HepG2 (cell line): Measurements from ENCODE around the gene ARHGAP5. TPM values are rescaled to one million over a fixed set of nuclear protein-coding genes. Genes with fewer than 3 reads are reported as not detected.
A peak's percentile ranks its signal among the peaks of the same experiment; 100 is the strongest.

Experiments used
- CREB1 ChIP-seq, 2 experiments: fragments of 450-650 bp in 1 of 2; IDR thresholded peaks; 2 replicates each; pipeline ENCODE4 v1.6.1; 2016 to 2017; ENCODE audit warnings: control low read depth in 1 of 2, mild to moderate bottlenecking in 1 of 2, missing compliant biosample characterization in 1 of 2, missing genetic modification characterization in 1 of 2
- HMGXB4 ChIP-seq, 2 experiments: sonication (generic) in 1 of 2; formaldehyde crosslinking in 1 of 2; IDR thresholded peaks; 2 replicates each; pipeline versions ENCODE4 v1.4.0 to v1.6.1; 2018 to 2020; ENCODE audit warnings: missing genetic modification reagents in 2 of 2, borderline replicate concordance in 1 of 2, low read depth in 1 of 2, mild to moderate bottlenecking in 1 of 2, missing biosample characterization in 1 of 2
- KAT2B ChIP-seq: fragments of 150-350 bp; IDR thresholded peaks from 2 replicates; pipeline ENCODE4 v1.6.1; 2014; ENCODE audit warnings: low read depth, low read length, borderline replicate concordance
- NR1H2 ChIP-seq: sonication (generic); formaldehyde crosslinking; IDR thresholded peaks from 2 replicates; pipeline ENCODE4 v1.8.1; 2022; ENCODE audit warnings: low read depth, missing genetic modification reagents, borderline replicate concordance
- NR3C1 ChIP-seq: sonication (generic); formaldehyde crosslinking; IDR thresholded peaks from 2 replicates; pipeline ENCODE4 v1.4.0; 2020; ENCODE audit warnings: missing genetic modification reagents
- SNAI1 ChIP-seq: sonication (generic); formaldehyde crosslinking; IDR thresholded peaks from 2 replicates; pipeline ENCODE4 v1.5.0; 2020; ENCODE audit warnings: mild to moderate bottlenecking, missing genetic modification reagents, borderline replicate concordance
- ZBTB42 ChIP-seq: sonication (generic); formaldehyde crosslinking; IDR thresholded peaks from 2 replicates; pipeline ENCODE4 v1.5.0; 2020; ENCODE audit warnings: mild to moderate bottlenecking, missing genetic modification reagents
- ZC3H13 ChIP-seq: sonication (generic); formaldehyde crosslinking; IDR thresholded peaks from 2 replicates; pipeline ENCODE4 v1.8.1; 2023; ENCODE audit warnings: mild to moderate bottlenecking, missing genetic modification reagents, moderate library complexity
- ZFP1 ChIP-seq: IDR thresholded peaks from 2 replicates; pipeline ENCODE4 v1.6.1; 2016
- ZNF224 ChIP-seq: sonication (generic); formaldehyde crosslinking; IDR thresholded peaks from 2 replicates; pipeline ENCODE4 v1.5.0; 2020; ENCODE audit warnings: mild to moderate bottlenecking, missing genetic modification reagents
- ZNF230 ChIP-seq: sonication (generic); formaldehyde crosslinking; IDR thresholded peaks from 2 replicates; pipeline ENCODE4 v1.4.0; 2020; ENCODE audit warnings: mild to moderate bottlenecking, missing genetic modification reagents
- ZNF430 ChIP-seq: sonication (generic); formaldehyde crosslinking; IDR thresholded peaks from 2 replicates; pipeline ENCODE4 v1.9.0; 2021; ENCODE audit warnings: mild to moderate bottlenecking, missing genetic modification reagents
- ZNF790 ChIP-seq: sonication (generic); formaldehyde crosslinking; IDR thresholded peaks from 2 replicates; pipeline ENCODE4 v1.8.0; 2022; ENCODE audit warnings: missing genetic modification reagents, mild to moderate bottlenecking, borderline replicate concordance
- ZSCAN12 ChIP-seq: sonication (generic); formaldehyde crosslinking; IDR thresholded peaks from 2 replicates; pipeline ENCODE4 v1.9.0; 2021; ENCODE audit warnings: mild to moderate bottlenecking, missing genetic modification reagents
- ZZZ3 ChIP-seq: sonication (generic); formaldehyde crosslinking; IDR thresholded peaks from 2 replicates; pipeline ENCODE4 v1.4.0; 2020; ENCODE audit warnings: missing genetic modification reagents, mild to moderate bottlenecking, borderline replicate concordance
- polyA plus RNA-seq, 8 experiments: library from polyadenylated mRNA; depleted of rRNA in 3 of 8; stranded (reverse) in 7 of 8; unstranded in 1 of 8; fragments of >200 nt; fragmentation: Illumina TruSeq in 4 of 8; extraction: Trizol in 4 of 8; gene quantifications; 2 replicates each; pipeline versions ENCODE4 v1.2.1 to v1.2.3, GENCODE V29; 2011 to 2016; ENCODE audit warnings: low read depth in 4 of 8, missing spikeins in 1 of 8, mixed read lengths in 1 of 8; ENCODE audit not compliant: insufficient read depth in 1 of 8
- total RNA-seq, 5 experiments: library from RNA; depleted of rRNA; stranded (reverse); fragments of >200 nt; fragmentation: Illumina TruSeq; extraction: Trizol; gene quantifications; 2 replicates each; pipeline ENCODE4 v1.2.3, GENCODE V29; 2016; ENCODE audit warnings: low read depth in 1 of 5
- TF ChIP-seq, protein P1 (sequence below): IDR thresholded peaks from 2 replicates; pipeline ENCODE4 v1.6.1; 2012; ENCODE audit warnings: inconsistent platforms
- TF ChIP-seq, protein P2 (sequence below): conservative IDR thresholded peaks from 2 replicates; pipeline ENCODE4 v1.6.1; 2018; ENCODE audit warnings: missing genetic modification reagents
- TF ChIP-seq, protein P3 (sequence below): IDR thresholded peaks from 2 replicates; pipeline ENCODE4 v1.6.1; 2016; ENCODE audit warnings: missing biosample characterization, missing genetic modification reagents, low read depth
- TF ChIP-seq, protein P4 (sequence below): sonication (generic); formaldehyde crosslinking; IDR thresholded peaks from 2 replicates; pipeline ENCODE4 v1.5.0; 2020; ENCODE audit warnings: mild to moderate bottlenecking, missing genetic modification reagents
- TF ChIP-seq, protein P5 (sequence below): sonication (generic); formaldehyde crosslinking; IDR thresholded peaks from 2 replicates; pipeline ENCODE4 v1.4.0; 2020; ENCODE audit warnings: missing genetic modification reagents

The ARHGAP5 gene
- total and polyA plus RNA-seq, 2 of the 13 experiments (the other 11 are each of a cell fraction or from before 2014, with no cell fraction given) = 33.7 to 144 TPM

- peak; percentile 96 to 100 for TF ChIP-seq HMGXB4 (CRISPR knock-in tag; IDR thresholded peaks at IDR 0.05; ENCODE audit: borderline replicate concordance in 1 of 2, low read depth in 1 of 2)
- TF ChIP-seq, protein P1, sequence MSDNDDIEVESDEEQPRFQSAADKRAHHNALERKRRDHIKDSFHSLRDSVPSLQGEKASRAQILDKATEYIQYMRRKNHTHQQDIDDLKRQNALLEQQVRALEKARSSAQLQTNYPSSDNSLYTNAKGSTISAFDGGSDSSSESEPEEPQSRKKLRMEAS = no peak
- no peak; the same call in none of the 2 replicates for TF ChIP-seq ZSCAN12 (CRISPR knock-in tag)
- TF ChIP-seq, protein P2, sequence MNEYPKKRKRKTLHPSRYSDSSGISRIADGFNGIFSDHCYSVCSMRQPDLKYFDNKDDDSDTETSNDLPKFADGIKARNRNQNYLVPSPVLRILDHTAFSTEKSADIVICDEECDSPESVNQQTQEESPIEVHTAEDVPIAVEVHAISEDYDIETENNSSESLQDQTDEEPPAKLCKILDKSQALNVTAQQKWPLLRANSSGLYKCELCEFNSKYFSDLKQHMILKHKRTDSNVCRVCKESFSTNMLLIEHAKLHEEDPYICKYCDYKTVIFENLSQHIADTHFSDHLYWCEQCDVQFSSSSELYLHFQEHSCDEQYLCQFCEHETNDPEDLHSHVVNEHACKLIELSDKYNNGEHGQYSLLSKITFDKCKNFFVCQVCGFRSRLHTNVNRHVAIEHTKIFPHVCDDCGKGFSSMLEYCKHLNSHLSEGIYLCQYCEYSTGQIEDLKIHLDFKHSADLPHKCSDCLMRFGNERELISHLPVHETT (CRISPR knock-in tag) = peak; percentile 91
- TF ChIP-seq, protein P3, sequence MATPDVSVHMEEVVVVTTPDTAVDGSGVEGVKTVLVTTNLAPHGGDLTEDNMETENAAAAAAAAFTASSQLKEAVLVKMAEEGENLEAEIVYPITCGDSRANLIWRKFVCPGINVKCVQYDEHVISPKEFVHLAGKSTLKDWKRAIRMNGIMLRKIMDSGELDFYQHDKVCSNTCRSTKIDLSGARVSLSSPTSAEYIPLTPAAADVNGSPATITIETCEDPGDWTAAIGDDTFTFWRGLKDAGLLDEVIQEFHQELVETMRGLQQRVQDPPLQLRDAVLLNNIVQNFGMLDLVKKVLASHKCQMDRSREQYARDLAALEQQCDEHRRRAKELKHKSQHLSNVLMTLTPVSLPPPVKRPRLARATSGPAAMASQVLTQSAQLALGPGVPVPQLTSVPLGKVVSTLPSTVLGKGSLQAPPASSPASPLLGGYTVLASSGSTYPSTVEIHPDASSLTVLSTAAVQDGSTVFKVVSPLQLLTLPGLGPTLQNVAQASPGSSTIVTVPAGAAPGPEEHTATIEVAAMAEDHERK (CRISPR knock-in tag) = no peak; the same call in 1 of the 2 replicates
- peak; percentile 95; the same call in 1 of the 2 replicates for TF ChIP-seq ZC3H13 (CRISPR knock-in tag)
- TF ChIP-seq ZNF430 (CRISPR knock-in tag) = peak; percentile 98
- TF ChIP-seq ZNF224 (CRISPR knock-in tag) = peak; percentile 91; the same call in 1 of the 2 replicates
- TF ChIP-seq, protein P4, sequence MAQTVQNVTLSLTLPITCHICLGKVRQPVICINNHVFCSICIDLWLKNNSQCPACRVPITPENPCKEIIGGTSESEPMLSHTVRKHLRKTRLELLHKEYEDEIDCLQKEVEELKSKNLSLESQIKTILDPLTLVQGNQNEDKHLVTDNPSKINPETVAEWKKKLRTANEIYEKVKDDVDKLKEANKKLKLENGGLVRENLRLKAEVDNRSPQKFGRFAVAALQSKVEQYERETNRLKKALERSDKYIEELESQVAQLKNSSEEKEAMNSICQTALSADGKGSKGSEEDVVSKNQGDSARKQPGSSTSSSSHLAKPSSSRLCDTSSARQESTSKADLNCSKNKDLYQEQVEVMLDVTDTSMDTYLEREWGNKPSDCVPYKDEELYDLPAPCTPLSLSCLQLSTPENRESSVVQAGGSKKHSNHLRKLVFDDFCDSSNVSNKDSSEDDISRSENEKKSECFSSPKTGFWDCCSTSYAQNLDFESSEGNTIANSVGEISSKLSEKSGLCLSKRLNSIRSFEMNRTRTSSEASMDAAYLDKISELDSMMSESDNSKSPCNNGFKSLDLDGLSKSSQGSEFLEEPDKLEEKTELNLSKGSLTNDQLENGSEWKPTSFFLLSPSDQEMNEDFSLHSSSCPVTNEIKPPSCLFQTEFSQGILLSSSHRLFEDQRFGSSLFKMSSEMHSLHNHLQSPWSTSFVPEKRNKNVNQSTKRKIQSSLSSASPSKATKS (CRISPR knock-in tag) = no peak
- peak; percentile 85; the same call in 1 of the 2 replicates for TF ChIP-seq ZNF790 (CRISPR knock-in tag)
- TF ChIP-seq ZNF230 (CRISPR knock-in tag) = peak; percentile 99
- peak; percentile 83 for TF ChIP-seq NR3C1 (CRISPR knock-in tag)
- peak; percentile 100 for TF ChIP-seq SNAI1
- TF ChIP-seq ZZZ3 (CRISPR knock-in tag) = peak; percentile 84; the same call in 1 of the 2 replicates
- TF ChIP-seq, protein P5, sequence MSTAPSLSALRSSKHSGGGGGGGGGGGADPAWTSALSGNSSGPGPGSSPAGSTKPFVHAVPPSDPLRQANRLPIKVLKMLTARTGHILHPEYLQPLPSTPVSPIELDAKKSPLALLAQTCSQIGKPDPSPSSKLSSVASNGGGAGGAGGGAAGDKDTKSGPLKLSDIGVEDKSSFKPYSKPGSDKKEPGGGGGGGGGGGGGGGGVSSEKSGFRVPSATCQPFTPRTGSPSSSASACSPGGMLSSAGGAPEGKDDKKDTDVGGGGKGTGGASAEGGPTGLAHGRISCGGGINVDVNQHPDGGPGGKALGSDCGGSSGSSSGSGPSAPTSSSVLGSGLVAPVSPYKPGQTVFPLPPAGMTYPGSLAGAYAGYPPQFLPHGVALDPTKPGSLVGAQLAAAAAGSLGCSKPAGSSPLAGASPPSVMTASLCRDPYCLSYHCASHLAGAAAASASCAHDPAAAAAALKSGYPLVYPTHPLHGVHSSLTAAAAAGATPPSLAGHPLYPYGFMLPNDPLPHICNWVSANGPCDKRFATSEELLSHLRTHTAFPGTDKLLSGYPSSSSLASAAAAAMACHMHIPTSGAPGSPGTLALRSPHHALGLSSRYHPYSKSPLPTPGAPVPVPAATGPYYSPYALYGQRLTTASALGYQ (CRISPR knock-in tag) = peak; percentile 92; the same call in 1 of the 2 replicates
- no peak; the same call in none of the 2 replicates for TF ChIP-seq NR1H2 (CRISPR knock-in tag)
- TF ChIP-seq ZFP1 (CRISPR knock-in tag) = peak; percentile 63; the same call in 1 of the 2 replicates
- peak; percentile 52; the same call in 1 of the 2 replicates for TF ChIP-seq ZBTB42 (CRISPR knock-in tag)
- TF ChIP-seq KAT2B = no peak
- peak; percentile 53; the same call in 1 of the 2 replicates for TF ChIP-seq CREB1 (IDR thresholded peaks at IDR 0.05)
- TF ChIP-seq CREB1 (CRISPR knock-in tag; IDR thresholded peaks at IDR 0.05) = no peak
Measured at GRCh38 chr14:32201193-32201815, 124.2 kb downstream of the ARHGAP5 start (continued).
